ENCODE measurements around the gene PGM5. TPM values are rescaled to one million over a fixed set of nuclear protein-coding genes. Genes with fewer than 3 reads are reported as not detected.

The PGM5 gene
- total RNA-seq, 1 experiment from 2014 or later = not detected

DNA sequence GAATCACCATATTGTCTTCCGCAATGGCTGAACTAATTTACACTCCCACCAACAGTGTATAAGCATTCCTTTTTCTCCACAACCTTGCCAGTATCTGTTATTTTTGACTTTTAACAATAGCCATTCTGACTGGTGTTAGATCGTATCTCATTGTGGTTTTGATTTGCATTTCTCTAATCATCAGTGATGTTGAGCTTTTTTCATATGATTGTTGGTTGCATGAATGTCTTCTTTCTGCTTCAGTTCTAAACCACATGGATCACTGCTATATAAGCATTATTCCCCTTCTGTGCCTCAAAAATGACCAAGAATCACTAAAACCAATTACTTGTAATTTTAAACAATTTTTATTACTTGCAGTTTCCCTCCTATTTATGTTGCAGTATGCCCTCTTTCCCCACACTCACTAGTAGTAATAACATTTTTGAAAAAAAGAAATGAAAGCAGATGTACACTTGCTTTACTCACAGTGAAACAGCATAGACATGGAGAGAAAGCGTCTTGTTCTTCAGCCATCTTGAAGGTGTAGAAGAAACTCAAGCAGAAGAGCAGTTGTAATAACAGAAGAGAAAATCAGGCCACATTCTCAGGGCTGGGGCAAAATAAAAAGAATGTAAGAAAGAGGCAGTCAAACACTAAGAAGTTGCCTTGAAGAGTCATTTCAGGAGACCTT, 188.8 kb downstream of the PGM5 start:
- Histone ChIP-seq H3K4ac (ENCODE audit: low read depth, low read length) (no peak overlapping the region), H4K91ac (ENCODE audit: insufficient read length, low read depth, low read length) (no peak overlapping the region), H3K56ac (ENCODE audit: insufficient read length, low read depth, low read length) (no peak overlapping the region), H3K4me1 (ENCODE audit: insufficient read depth, low read length) (no peaks in the 10 kb centered on the region), H3T11ph (ENCODE audit: low read length) (no peak overlapping the region), H3K27ac (ENCODE audit: insufficient read length, low read depth, low read length) (no peak overlapping the region), H3K18ac (ENCODE audit: insufficient read length, low read depth, low read length) (no peak overlapping the region), H2BK12ac (ENCODE audit: insufficient read length, low read depth, low read length) (no peak overlapping the region), H3K4me2 (ENCODE audit: insufficient read depth, insufficient read length, low read length) (no peak overlapping the region), H2AFZ (ENCODE audit: low read length) (no peak overlapping the region), H2BK120ac (ENCODE audit: low read depth, low read length, poor library complexity, severe bottlenecking) (no peak overlapping the region), H3K9me3 (ENCODE audit: control insufficient read depth, low read depth, low read length) (no peaks in the 10 kb centered on the region), H3K79me1 (ENCODE audit: insufficient read depth, low read depth, low read length, poor library complexity, severe bottlenecking) (no peaks in the 10 kb centered on the region), H4K5ac (ENCODE audit: insufficient read length, low read depth, low read length) (no peak overlapping the region), H3K23me2 (ENCODE audit: insufficient read length, low read depth, low read length, poor library complexity, severe bottlenecking) (no peaks in the 10 kb centered on the region), H4K8ac (replicated peaks; ENCODE audit: insufficient read length, low read depth, low read length) (no peak overlapping the region), H4K20me1 (ENCODE audit: control insufficient read depth, insufficient read depth, insufficient read length) (no peaks in the 10 kb centered on the region), H3K27me3 (ENCODE audit: insufficient read depth, low read length) (no peaks in the 10 kb centered on the region; the same call in 1 of the 2 replicates), H3K9ac (ENCODE audit: extremely low read depth, insufficient read length, low read length) (no peak overlapping the region), H3K79me2 (ENCODE audit: insufficient read depth, low read length) (no peaks in the 10 kb centered on the region), H3K23ac (ENCODE audit: insufficient read length, low read depth, low read length) (no peak overlapping the region), H3K14ac (ENCODE audit: insufficient read depth, low read length) (no peak overlapping the region), H2AK5ac (ENCODE audit: insufficient read length, low read length) (no peak overlapping the region), H2BK20ac (ENCODE audit: low read depth, low read length, poor library complexity, severe bottlenecking) (no peak overlapping the region), H2BK5ac (ENCODE audit: insufficient read length, low read length) (no peak overlapping the region), H2BK15ac (ENCODE audit: low read depth, low read length) (no peak overlapping the region)
- no peak for TF ChIP-seq CTCF (conservative IDR thresholded peaks at IDR 0.05)
- no peaks in the 10 kb centered on the region for H3K4me1 Mint-ChIP-seq
- no peaks in the 10 kb centered on the region for H3K9me3 Mint-ChIP-seq
- no CpG with 5 or more reads among the region's 3 CpGs for WGBS (ENCODE audit: extremely low coverage, insufficient read length, low lambda C conversion rate)
- no peak overlapping the region for H3K4me3 Mint-ChIP-seq
- no peak for DNase-seq
- H3K27ac Mint-ChIP-seq = no peak overlapping the region
- H3K36me3 Mint-ChIP-seq (ENCODE audit: insufficient read depth in 1 of 3, low read depth in 3 of 3) = no peaks in the 10 kb centered on the region
- peaks cover 84% of the 10 kb centered on the region for H3K27me3 Mint-ChIP-seq (ENCODE audit: low read depth)
